ENCODE results near the gene ZDHHC8. TPM values are rescaled to one million over a fixed set of nuclear protein-coding genes. Genes with fewer than 3 reads are reported as not detected.

The ZDHHC8 gene
- total and polyA plus RNA-seq, 7 donors = 9.7 to 23.7 (median 15.8) TPM

DNA sequence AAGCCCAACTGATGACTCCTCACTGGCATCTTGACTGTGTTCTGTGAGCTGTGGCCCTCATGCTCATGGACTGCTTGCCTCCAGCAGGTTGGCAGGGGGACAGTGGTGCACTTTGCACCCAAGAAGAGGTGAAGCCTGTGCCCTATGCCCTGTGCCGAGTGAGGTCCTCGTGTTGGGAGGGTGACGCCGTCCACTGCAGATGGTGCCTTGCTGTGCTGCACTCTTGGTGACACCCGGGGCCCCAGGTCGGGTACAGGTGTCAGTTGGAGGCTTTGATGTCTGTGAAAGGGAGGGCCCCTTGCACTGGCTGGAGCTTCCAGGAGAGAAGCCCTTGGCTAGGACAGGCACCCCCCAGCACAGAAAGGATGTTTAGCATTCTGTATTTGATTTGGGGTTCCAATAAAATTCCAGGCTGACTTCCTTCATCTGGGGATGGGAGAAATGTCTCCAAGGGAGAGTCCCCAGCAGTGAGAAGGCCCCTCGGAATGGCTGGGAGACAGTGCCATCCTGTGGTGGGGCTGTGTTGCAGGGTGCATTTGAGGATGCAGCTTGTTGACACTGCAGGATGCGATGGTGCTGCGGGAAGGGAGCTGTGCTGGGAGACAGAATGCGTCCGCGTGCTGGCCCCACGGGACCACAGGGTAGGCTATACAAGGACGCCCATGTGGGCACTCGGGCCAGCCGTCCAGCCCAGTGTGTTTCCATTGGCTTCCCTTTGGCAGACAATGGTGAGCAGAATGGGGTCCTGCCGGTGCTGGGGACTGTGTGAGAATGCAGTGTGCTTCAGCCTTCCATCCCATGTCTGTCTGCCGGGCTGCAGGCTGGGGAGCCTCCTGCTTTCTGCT is 2.5 kb upstream of the ZDHHC8 start:
- no peak for DNase-seq
- 25 to 40% (median 30%) methylated on average over 18 of the region's 18 CpGs for WGBS, 3 donors
- Histone ChIP-seq H3K27me3 (ENCODE audit: insufficient read depth in 3 of 3, low read length in 2 of 3) (no peaks in the 10 kb centered on the region), H3K36me3 (ENCODE audit: insufficient read depth in 1 of 2, low read depth in 1 of 2) (peaks cover 0 to 38% of the 10 kb centered on the region in 2 donors), H3K4me3 (no peak overlapping the region), H3K27ac (no peak overlapping the region), H3K4me1 (peaks cover 14% of the 10 kb centered on the region), H3K9me3 (no peaks in the 10 kb centered on the region)
- ATAC-seq = peak in 1 of 4 donors; percentile 28
- intact Hi-C loops (cut with DNase I) = loop anchor here in 1 of 2 donors (5.0 kb wide), 1 partner anchor 157 kb away; no protein-coding TSS in a partner anchor
- peak; percentile 40 for TF ChIP-seq CTCF (IDR thresholded peaks at IDR 0.05)

- Histone ChIP-seq H3K4me3 (no peak overlapping the region), H3K36me3 (ENCODE audit: insufficient read depth in 1 of 2, low read depth in 1 of 2) (peaks cover 0 to 35% of the 10 kb centered on the region in 2 donors), H3K4me1 (peaks cover 20% of the 10 kb centered on the region), H3K27me3 (ENCODE audit: insufficient read depth in 3 of 3, low read length in 2 of 3) (no peaks in the 10 kb centered on the region), H3K27ac (no peak overlapping the region), H3K9me3 (no peaks in the 10 kb centered on the region)
- TF ChIP-seq CTCF (IDR thresholded peaks at IDR 0.05) = no peak
- no peak for DNase-seq
- intact Hi-C loops (cut with DNase I) = loop anchor here in 1 of 2 donors (5.0 kb wide), 1 partner anchor 157 kb away; no protein-coding TSS in a partner anchor
- 67 to 68% (median 68%) methylated on average over 3 of the region's 3 CpGs for WGBS, 3 donors
- no peak for ATAC-seq
These were observed 1.9 kb upstream of the ZDHHC8 start for GRCh38 chr22:20129747-20130014.

- ATAC-seq (no peak), DNase-seq (no peak)
- Histone ChIP-seq H3K27ac (peak overlapping the region; percentile 78), H3K4me1 (peaks cover 26% of the 10 kb centered on the region), H3K36me3 (ENCODE audit: insufficient read depth in 1 of 2, low read depth in 1 of 2) (peaks cover 0 to 29% of the 10 kb centered on the region in 2 donors), H3K27me3 (ENCODE audit: insufficient read depth in 3 of 3, low read length in 2 of 3) (no peaks in the 10 kb centered on the region), H3K9me3 (no peaks in the 10 kb centered on the region), H3K4me3 (no peak overlapping the region)
- intact Hi-C loops (cut with DNase I) = no loop called here
- WGBS, 3 donors = 68 to 90% (median 74%) methylated on average over 3 of the region's 3 CpGs
- TF ChIP-seq CTCF (IDR thresholded peaks at IDR 0.05) = no peak
These were observed 1.3 kb upstream of the ZDHHC8 start for GRCh38 chr22:20130319-20130718.

- H3K27me3 ChIP-seq (ENCODE audit: insufficient read depth in 3 of 3, low read length in 2 of 3) = no peaks in the 10 kb centered on the region
- TF ChIP-seq CTCF (IDR thresholded peaks at IDR 0.05) = no peak
- 4% methylated on average over 33 to 70 of the region's 70 CpGs for WGBS, 3 donors
- intact Hi-C loops (cut with DNase I) = no loop called here
- peak overlapping the region; percentile 96 for H3K4me3 ChIP-seq
- peaks cover 0 to 22% of the 10 kb centered on the region in 2 donors for H3K36me3 ChIP-seq (ENCODE audit: insufficient read depth in 1 of 2, low read depth in 1 of 2)
- peak; percentile 92 for DNase-seq
- peak; percentile 79 to 91 (median 86) for ATAC-seq
- H3K9me3 ChIP-seq = no peaks in the 10 kb centered on the region
- peak overlapping the region; percentile 78 for H3K27ac ChIP-seq
- H3K4me1 ChIP-seq = peaks cover 32% of the 10 kb centered on the region
These were observed 640 bp upstream of the ZDHHC8 start for GRCh38 chr22:20130731-20131596.

All from psoas muscle (tissue), 8 donors.